ENCODE results near the gene PICK1. TPM values are rescaled to one million over a fixed set of nuclear protein-coding genes. Genes with fewer than 3 reads are reported as not detected.
"Not testable (repeated sequence)": the region's sequence is repeated elsewhere in the genome, so short reads cannot be mapped to it uniquely, and the experiment has no call there.

PICK1 gene
- total RNA-seq, 1 donor from 2014 or later: 28.7 TPM

- peak; percentile 4 for ATAC-seq
- intact Hi-C loops (cut with DNase I): loop anchor here (10.0 kb wide), 1 partner anchor 55 kb away; no protein-coding TSS in a partner anchor
Observed at GRCh38 chr22:38109371-38110001, 52.3 kb downstream of the PICK1 start.

GRCh38 chr22:38110008-38110862, 53.0 kb downstream of the PICK1 start, which contains the start of gene BAIAP2L2:
Gene BAIAP2L2, minus strand, starts transcription at chr22:38110684. Its CDS starts 159 bp downstream, at chr22:38110525.
- intact Hi-C loops (cut with DNase I): loop anchor here (10.0 kb wide), 1 partner anchor 55 kb away; no protein-coding TSS in a partner anchor
- ATAC-seq (no peak), DNase-seq (ENCODE audit: low spot score) (no peak)

More at GRCh38 chr22:38109371-38110001, 52.3 kb downstream of the PICK1 start:
- no peak for DNase-seq (ENCODE audit: low spot score)

DNA sequence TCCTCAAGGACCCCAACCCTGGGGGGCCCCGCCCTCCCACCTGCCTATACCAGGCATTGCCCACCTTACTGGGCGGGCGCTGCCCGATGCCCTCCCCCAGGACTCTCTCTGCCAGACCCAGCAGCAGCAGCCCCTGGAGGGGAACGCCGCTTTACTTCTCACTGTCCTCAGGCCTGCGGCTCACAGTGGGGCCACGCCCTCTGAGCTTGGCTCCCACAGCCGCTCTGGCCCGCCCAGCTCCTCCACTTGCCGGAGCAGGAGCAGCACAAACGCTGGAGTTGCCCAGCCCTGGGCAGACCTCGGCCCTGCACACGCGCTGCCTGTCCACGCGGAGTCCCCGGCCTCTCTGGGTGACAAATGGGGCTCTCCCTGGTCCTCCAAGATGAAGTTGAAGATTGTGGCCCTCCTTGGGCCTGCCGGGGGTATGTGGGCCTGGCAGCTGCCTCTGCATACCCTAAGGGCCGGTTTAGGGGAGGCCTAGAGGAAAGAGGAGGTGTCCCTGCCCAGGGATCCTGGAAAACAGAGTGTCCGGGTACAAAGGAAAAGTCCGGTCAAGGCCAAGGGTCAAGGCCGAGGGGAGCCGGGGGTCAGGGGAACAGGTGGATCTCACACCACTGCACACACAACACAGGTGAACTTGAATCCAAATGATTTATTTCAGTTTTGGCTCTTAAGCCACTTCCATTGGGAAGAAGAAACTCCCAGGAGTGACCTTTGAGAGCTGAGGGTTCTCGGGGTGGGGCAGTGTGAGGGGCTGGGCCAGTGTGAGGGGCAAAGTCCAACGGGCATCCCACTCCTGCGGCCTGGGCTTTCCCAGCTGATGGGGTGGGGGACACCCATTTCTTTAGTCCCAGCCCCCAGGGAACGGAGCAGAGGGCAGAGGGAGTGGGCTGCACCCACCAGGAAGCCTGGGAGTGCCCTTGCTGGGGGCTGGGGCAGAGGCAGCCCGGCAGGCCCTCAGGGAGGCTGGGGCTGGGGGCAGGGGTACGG, 54.0 kb downstream of the PICK1 start:
- ATAC-seq: no peak
- intact Hi-C loops (cut with DNase I): loop anchor here (10.0 kb wide), 1 partner anchor 54 kb away; no protein-coding TSS in a partner anchor
- no peak for DNase-seq (ENCODE audit: low spot score)

- DNase-seq (ENCODE audit: low spot score) (no peak), ATAC-seq (no peak)
- intact Hi-C loops (cut with DNase I): loop anchor here (10.0 kb wide), 1 partner anchor 53 kb away; no protein-coding TSS in a partner anchor
Observed at GRCh38 chr22:38111925-38112355, 54.7 kb downstream of the PICK1 start.

DNA sequence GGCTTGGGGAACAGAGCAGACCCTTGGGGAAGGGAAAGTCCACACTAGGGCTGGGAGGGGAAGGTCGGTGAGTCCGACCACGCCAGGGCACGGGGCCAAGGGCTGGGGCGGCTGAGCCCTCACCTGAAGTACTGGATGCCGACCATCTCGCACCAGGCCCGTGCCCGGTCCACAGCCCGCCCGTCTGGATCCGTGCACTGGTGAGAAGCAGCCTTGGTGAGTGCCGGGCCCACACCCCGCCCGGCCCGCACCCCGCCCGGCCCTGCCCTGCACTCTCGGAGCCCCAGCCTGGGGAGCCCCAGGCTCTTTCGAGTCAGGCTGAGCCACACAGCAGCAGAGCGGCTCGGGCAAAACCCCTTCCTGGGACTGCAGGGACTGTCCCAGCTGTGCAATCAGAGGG, 55.2 kb downstream of the PICK1 start:
- ATAC-seq (no peak), DNase-seq (ENCODE audit: low spot score) (no peak)
- intact Hi-C loops (cut with DNase I): loop anchor here (10.0 kb wide), 1 partner anchor 52 kb away; no protein-coding TSS in a partner anchor

DNA sequence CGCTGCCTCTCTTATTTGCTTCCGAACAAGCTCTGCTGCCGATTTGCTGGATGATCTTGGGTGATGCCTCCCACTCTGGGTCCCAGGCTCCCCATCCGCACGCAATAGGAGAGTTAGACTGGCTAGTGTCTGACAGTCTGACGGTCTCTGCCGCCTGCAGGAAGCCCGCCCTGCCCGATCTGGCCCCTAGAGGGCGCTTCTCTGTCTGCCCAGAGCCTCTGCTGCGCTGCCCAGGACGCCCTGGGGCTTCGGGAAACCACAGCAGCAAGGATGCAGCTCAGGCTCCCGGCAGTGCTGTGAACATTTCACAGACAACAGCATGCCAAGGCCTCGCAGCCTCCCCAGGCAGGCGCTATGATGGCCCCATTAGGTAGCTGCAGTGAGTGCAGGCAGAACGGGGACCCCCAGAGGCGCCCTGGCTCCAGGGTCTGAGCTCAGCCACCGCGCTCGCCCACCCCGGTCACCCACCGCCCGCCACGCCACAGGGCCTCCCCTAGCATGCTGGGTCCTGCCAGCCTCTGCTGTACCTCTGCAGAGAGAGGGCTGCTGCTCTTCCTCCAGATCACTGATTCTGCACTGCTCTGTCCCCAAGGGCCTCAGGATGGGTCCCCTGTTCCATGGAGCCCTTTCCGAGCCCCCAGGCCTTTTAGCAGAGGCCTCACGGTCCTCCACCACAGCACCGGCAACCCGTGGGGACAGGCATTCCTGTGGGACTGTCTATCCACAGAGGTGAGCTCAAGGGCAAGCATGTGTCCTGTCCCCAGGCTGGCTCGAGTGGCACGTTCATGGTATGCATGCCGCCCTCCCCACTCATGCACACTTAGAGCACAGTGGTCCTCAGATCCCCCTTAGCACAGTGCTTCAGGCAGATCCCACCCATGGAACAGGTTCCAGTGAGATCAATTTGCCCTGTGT, 57.5 kb downstream of the PICK1 start:
- intact Hi-C loops (cut with DNase I): loop anchor here (10.0 kb wide), 1 partner anchor 50 kb away; no protein-coding TSS in a partner anchor
- peak; percentile 92 for ATAC-seq
- DNase-seq (ENCODE audit: low spot score): peak; percentile 93

- intact Hi-C loops (cut with DNase I): loop anchor here (10.0 kb wide), 1 partner anchor 49 kb away; no protein-coding TSS in a partner anchor
- ATAC-seq (no peak), DNase-seq (ENCODE audit: low spot score) (no peak)
Observed at GRCh38 chr22:38115423-38116205, 58.4 kb downstream of the PICK1 start.

DNA sequence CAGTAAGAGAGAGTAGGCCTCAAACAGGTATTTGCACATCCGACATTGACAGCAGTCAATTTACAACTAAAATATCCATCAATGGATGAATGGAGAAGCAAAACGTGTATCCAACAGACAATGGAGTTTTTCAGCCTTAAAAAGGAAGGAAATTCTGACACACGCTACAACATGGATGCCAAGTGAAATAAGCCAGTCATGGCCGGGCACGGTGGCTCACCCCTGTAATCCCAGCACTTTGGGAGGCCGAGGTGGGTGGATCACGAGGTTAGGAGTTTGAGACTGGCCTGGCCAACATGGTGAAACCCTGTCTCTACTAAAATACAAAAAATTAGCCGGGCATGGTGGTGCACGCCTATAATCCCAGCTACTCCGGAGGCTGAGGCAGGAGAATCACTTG, 60.4 kb downstream of the PICK1 start:
- intact Hi-C loops (cut with DNase I): loop anchor here (10.0 kb wide), 1 partner anchor 47 kb away; no protein-coding TSS in a partner anchor
- not testable (repeated sequence) for ATAC-seq; DNase-seq (ENCODE audit: low spot score)

- no peak for ATAC-seq
- intact Hi-C loops (cut with DNase I): loop anchor here (10.0 kb wide), 1 partner anchor 47 kb away; no protein-coding TSS in a partner anchor
- no peak for DNase-seq (ENCODE audit: low spot score)
Observed at GRCh38 chr22:38118182-38118581, 61.0 kb downstream of the PICK1 start.

- DNase-seq (ENCODE audit: low spot score); ATAC-seq: not testable (repeated sequence)
- intact Hi-C loops (cut with DNase I): loop anchor here (10.0 kb wide), 1 partner anchor 46 kb away; no protein-coding TSS in a partner anchor
Observed at GRCh38 chr22:38118747-38119146, 61.5 kb downstream of the PICK1 start.

DNA sequence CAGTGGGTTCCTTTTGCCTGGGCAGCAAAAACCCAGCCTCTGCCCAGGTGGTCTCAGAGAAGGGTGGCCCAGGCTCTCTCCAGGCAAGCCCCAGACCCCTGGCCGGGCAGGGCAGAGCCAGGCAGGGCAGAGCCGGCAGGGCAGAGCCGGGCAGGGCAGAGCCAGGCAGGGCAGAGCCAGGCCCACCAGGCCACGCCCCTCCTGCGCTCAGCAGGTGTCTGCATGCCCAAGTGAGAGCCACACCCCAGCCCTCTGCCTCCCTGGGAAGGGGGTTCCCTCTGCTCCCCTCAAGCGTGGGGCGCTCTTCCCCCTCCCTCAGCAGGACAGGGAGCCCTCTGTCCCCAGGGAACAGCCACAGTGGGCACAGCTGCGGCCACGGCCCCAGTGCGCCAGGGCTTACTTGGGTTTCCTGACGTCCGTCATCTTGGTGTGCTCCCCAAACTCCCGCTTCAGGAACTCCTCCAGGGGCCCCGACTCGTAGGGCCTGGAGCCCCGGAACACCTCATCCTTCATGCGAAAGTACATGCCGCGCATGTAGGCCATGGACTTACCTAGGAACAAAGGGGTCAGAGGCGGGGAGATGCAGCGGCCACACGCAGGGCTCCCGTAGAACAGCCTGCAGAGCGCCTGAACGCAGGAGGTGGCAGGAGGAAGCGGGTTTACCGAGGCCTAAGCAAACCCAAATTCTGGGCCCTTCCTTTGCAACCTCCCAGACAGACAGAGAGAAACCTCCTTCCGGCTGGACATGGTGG, 63.3 kb downstream of the PICK1 start:
- intact Hi-C loops (cut with DNase I): loop anchor here (5.0 kb wide), 1 partner anchor 207 kb away; no protein-coding TSS in a partner anchor
- DNase-seq (ENCODE audit: low spot score) (no peak), ATAC-seq (no peak)

DNA sequence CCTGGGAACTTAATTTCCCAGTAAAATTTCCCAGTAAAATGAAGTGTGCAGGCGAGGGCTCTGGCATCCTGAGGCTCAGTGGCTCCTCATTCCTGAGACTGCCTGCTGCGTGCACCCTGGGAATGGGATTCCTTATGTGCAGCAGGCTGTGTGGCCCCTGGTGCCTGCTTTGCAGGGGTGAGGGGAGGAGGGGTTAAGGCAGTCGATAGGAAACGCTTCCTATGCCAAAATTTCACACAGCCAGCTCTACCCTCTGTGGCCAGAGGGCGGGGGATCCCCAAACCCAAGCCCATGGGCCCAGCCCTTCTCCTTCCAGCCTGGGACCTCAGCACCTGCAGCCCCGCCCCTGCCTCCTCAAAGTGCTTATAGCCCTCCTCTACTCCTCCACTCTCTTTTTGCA, 65.4 kb downstream of the PICK1 start:
- no peak for ATAC-seq
- intact Hi-C loops (cut with DNase I): loop anchor here (5.0 kb wide), 1 partner anchor 205 kb away; no protein-coding TSS in a partner anchor
- DNase-seq (ENCODE audit: low spot score): no peak

DNA sequence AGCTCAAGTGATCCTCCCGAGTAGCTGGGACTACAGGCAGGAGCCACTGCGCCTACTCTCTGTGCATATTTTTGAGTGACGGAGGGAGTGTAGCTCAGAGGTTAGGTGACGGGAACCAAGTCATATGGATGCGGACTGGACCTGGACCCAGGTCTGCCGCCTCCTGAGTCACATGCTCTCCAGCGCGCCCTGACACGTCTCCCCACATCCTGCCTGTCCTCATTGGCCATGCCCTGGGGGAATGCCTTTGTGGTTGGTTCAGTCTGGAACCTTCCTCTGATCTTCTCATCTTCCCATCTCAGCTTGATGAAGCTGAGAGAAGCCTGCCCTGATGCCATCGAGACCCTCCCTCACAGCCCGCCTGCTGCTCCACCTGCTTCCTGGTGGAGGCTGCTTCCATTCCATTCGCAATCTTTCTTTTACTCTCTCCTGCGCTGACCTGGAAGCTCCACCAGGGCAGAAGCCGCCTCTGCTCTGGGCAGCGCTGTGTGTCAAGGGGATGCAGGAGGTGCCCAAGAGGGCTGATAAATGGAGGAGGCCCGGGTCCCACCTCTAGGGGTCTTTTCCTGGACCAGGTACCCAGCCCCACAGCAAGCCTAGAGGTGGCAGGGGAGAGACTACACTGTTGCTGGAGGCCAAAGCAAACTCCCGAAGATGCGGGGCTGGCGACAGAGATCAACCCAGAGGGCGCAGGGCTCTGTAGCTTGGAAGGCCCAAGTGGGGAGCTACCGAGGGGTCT, 67.2 kb downstream of the PICK1 start:
- no peak for DNase-seq (ENCODE audit: low spot score)
- no peak for ATAC-seq
- intact Hi-C loops (cut with DNase I): loop anchor here (5.0 kb wide), 1 partner anchor 203 kb away; no protein-coding TSS in a partner anchor

GRCh38 chr22:38125038-38125610, 67.9 kb downstream of the PICK1 start:
- intact Hi-C loops (cut with DNase I): no loop called here
- ATAC-seq (no peak), DNase-seq (ENCODE audit: low spot score) (no peak)
